A673 (cell line): Measurements from ENCODE around the gene STARD13. TPM values are rescaled to one million over a fixed set of nuclear protein-coding genes. Genes with fewer than 3 reads are reported as not detected.

Source experiments
- BruUV-seq: library from RNA; stranded (reverse); fragments of 400-500 nt; replicated peaks from 2 replicates; lab custom pipeline; 2021; lab: Mats Ljungman, UMichigan
- CTCF ChIA-PET: fragments of 300-600 bp; sonication (Branson Sonifier 250); formaldehyde crosslinking; loops from one replicate; lab custom pipeline; 2022; ENCODE audit warnings: antibody characterized with exemption; lab: Charles Lee
- POLR2A ChIA-PET: fragments of 300-600 bp; sonication (Branson Sonifier 250); formaldehyde crosslinking; loops from one replicate; lab custom pipeline; 2022; ENCODE audit warnings: antibody characterized with exemption; ENCODE audit not compliant: low non-redundant PET; lab: Charles Lee
- DNase-seq: peaks from one replicate; pipeline ENCODE4 v3.0.0-alpha.2; 2015; ENCODE audit warnings: low spot score
- H3K27ac ChIP-seq: fragments of 200-600 bp; sonication (generic); 2 replicates; pipeline ENCODE4 v1.5.1; 2016; ENCODE audit warnings: mixed run types, low read depth, mild to moderate bottlenecking, mixed read lengths, antibody characterized with exemption, low read length; ENCODE audit not compliant: poor library complexity, severe bottlenecking
- H3K27me3 ChIP-seq: fragments of 200-600 bp; sonication (generic); replicated peaks from 2 replicates; pipeline ENCODE4 v1.6.1; 2017; ENCODE audit warnings: mixed run types, low read depth, mild to moderate bottlenecking, mixed read lengths, antibody characterized with exemption, low read length; ENCODE audit not compliant: insufficient read depth, poor library complexity
- H3K36me3 ChIP-seq: fragments of 200-600 bp; sonication (generic); 2 replicates; pipeline ENCODE4 v1.6.1; 2016; ENCODE audit warnings: mixed run types, mild to moderate bottlenecking, mixed read lengths, antibody characterized with exemption, low read length; ENCODE audit not compliant: insufficient read depth, poor library complexity, severe bottlenecking
- H3K4me1 ChIP-seq: fragments of 200-600 bp; sonication (generic); 2 replicates; pipeline ENCODE4 v1.6.1; 2017; ENCODE audit warnings: mixed run types, mild to moderate bottlenecking, mixed read lengths, antibody characterized with exemption, low read length; ENCODE audit not compliant: insufficient read depth, poor library complexity, severe bottlenecking
- H3K4me3 ChIP-seq: fragments of 200-600 bp; sonication (generic); 2 replicates; pipeline ENCODE4 v1.5.1; 2016; ENCODE audit warnings: low read depth, mixed run types, mild to moderate bottlenecking, mixed read lengths, low read length; ENCODE audit not compliant: poor library complexity, severe bottlenecking
- H3K9me3 ChIP-seq: fragments of 200-600 bp; sonication (generic); 2 replicates; pipeline ENCODE4 v1.6.1; 2016; ENCODE audit warnings: mixed run types, low read depth, mild to moderate bottlenecking, mixed read lengths, antibody characterized with exemption, low read length; ENCODE audit not compliant: poor library complexity, severe bottlenecking
- EZH2 ChIP-seq: fragments of 200-600 bp; sonication (generic); IDR thresholded peaks from 2 replicates; pipeline ENCODE4 v1.6.1; 2017; ENCODE audit warnings: borderline replicate concordance, low read depth, mild to moderate bottlenecking, mixed read lengths, antibody characterized with exemption, low read length; ENCODE audit not compliant: poor library complexity, severe bottlenecking
- intact Hi-C: fragments of 100-400 bp; cut with micrococcal nuclease; formaldehyde crosslinking; loops from one replicate; pipeline ENCODE4 v1.10.0; 2022; ENCODE audit not compliant: unreplicated experiment
- total RNA-seq: library from RNA; stranded (reverse); gene quantifications from 2 replicates; pipeline ENCODE4 v1.2.3, GENCODE V29; 2021
- TF ChIP-seq, protein P1 (sequence below): fragments of 300-800, 200-600 bp; sonication (generic); conservative IDR thresholded peaks from 2 replicates; pipeline ENCODE4 v1.5.1; 2017; ENCODE audit warnings: low read depth, mild to moderate bottlenecking, antibody characterized with exemption, low read length, moderate library complexity, mixed read lengths

The STARD13 gene
- total RNA-seq, 1 experiment from 2014 or later, result 45.7 TPM

DNA sequence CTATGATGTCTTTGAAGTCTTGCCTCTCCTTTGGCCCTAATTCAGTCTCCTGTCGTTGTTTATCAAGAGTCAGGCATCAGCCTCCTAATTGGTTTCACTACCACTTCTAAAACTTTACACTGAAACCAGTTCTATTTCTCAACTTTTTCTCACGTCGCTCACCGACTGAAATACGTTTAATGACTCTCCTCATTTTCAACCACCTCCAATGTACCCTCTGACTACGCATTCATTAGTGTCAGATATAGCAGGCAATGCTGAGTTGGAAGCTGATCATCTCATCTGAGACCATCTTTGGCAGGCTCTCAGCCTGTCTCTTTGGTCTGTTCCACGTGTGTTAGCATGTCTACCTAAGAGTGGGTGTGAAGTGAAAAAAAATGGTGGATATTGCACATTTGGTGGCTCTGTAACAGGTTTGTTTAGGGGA lies 141.2 kb downstream of the STARD13 start:
- H3K27me3 ChIP-seq, result no peaks in the 10 kb centered on the region
- H3K9me3 ChIP-seq, result no peaks in the 10 kb centered on the region
- H3K36me3 ChIP-seq, result peaks cover 27% of the 10 kb centered on the region
- no peak for DNase-seq
- no peak overlapping the region for H3K27ac ChIP-seq
- ChIA-PET POLR2A (no interaction called here), CTCF (no interaction called here)
- no TSS peak for BruUV-seq
- peaks cover 11% of the 10 kb centered on the region for H3K4me1 ChIP-seq
- H3K4me3 ChIP-seq, result no peak overlapping the region
- intact Hi-C loops, result no loop called here
- TF ChIP-seq, protein P1, sequence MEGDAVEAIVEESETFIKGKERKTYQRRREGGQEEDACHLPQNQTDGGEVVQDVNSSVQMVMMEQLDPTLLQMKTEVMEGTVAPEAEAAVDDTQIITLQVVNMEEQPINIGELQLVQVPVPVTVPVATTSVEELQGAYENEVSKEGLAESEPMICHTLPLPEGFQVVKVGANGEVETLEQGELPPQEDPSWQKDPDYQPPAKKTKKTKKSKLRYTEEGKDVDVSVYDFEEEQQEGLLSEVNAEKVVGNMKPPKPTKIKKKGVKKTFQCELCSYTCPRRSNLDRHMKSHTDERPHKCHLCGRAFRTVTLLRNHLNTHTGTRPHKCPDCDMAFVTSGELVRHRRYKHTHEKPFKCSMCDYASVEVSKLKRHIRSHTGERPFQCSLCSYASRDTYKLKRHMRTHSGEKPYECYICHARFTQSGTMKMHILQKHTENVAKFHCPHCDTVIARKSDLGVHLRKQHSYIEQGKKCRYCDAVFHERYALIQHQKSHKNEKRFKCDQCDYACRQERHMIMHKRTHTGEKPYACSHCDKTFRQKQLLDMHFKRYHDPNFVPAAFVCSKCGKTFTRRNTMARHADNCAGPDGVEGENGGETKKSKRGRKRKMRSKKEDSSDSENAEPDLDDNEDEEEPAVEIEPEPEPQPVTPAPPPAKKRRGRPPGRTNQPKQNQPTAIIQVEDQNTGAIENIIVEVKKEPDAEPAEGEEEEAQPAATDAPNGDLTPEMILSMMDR, result no peak

DNA sequence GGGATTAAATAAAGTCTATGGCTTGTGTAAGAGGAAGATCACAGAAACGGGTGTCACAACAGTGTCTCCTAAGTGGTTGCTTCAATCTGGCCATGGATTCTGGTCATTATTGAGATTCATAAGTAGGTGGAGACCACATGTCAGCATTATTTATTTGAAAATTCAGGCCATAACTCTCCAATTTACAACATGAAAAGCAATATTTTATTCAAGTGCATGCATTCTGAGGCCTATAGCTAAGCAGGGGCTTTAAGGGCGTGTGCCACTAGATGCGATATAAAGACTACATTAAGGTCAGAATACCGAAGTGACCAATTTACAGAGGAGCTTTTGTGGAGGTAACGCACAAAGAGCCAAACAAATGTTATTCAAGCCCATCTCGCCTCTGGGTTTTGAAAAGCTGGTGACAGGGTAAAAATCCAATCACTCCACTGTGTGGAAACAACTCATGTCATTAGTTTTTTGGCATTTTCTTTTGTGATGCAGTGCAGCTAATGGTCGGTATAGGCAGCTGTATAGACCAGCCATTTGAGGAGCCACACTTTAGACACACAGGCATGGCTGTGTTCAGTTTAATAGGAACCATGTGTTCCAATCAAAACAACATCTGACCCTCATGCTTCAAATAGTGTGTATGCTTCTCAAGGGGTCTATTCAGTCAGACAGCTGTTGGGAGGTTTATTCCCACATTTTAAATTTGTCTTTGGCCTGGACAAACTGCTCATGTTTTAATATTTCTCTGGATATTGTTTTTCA lies 145.6 kb downstream of the STARD13 start:
- BruUV-seq, result TSS peak; percentile 4
- peaks cover 61% of the 10 kb centered on the region for H3K36me3 ChIP-seq
- no peak overlapping the region for H3K4me3 ChIP-seq
- H3K4me1 ChIP-seq, result peaks cover 13% of the 10 kb centered on the region
- peak overlapping the region; percentile 38 for H3K27ac ChIP-seq
- no peak for DNase-seq
- no peak for TF ChIP-seq EZH2
- TF ChIP-seq, protein P1, result no peak
- peaks cover 4% of the 10 kb centered on the region for H3K9me3 ChIP-seq
- intact Hi-C loops, result no loop called here
- H3K27me3 ChIP-seq, result no peaks in the 10 kb centered on the region
- POLR2A ChIA-PET, result no interaction called here
- CTCF ChIA-PET, result interaction anchor here (0.7 kb wide), 1 partner anchor 731 kb away, joined by 8 read pairs; no protein-coding TSS in a partner anchor

- H3K27ac ChIP-seq, result peak overlapping the region; percentile 38
- POLR2A ChIA-PET, result no interaction called here
- CTCF ChIA-PET, result no interaction called here
Measured at GRCh38 chr13:33139184-33139583, 146.4 kb downstream of the STARD13 start.

More at GRCh38 chr13:33139184-33139583, 146.4 kb downstream of the STARD13 start:
- H3K4me1 ChIP-seq, result peaks cover 13% of the 10 kb centered on the region
- DNase-seq, result peak; percentile 42
- no peak overlapping the region for H3K4me3 ChIP-seq
- peaks cover 4% of the 10 kb centered on the region for H3K9me3 ChIP-seq
- peaks cover 68% of the 10 kb centered on the region for H3K36me3 ChIP-seq
- TF ChIP-seq EZH2, result no peak
- TF ChIP-seq, protein P1, result no peak
- no peaks in the 10 kb centered on the region for H3K27me3 ChIP-seq
- BruUV-seq, result no TSS peak
- intact Hi-C loops, result no loop called here
